HG03066 (cell line): Measurements from ENCODE around the gene GAPVD1.
"Not testable (repeated sequence)": the region's sequence is repeated elsewhere in the genome, so short reads cannot be mapped to it uniquely, and the experiment has no call there.

Experiments
- ATAC-seq: cut with Tn5 transposase; IDR thresholded peaks from one replicate; pipeline ENCODE4 v1.9.1; 2021; ENCODE audit warnings: low read depth; ENCODE audit not compliant: unreplicated experiment

The GAPVD1 gene

GRCh38 chr9:125399666-125400065 lies 138.0 kb downstream of the GAPVD1 start:
- no peak for ATAC-seq

GRCh38 chr9:125400232-125400631 lies 138.6 kb downstream of the GAPVD1 start:
- ATAC-seq = not testable (repeated sequence)

- ATAC-seq = no peak
Observed at GRCh38 chr9:125400725-125401716, 139.4 kb downstream of the GAPVD1 start.

DNA sequence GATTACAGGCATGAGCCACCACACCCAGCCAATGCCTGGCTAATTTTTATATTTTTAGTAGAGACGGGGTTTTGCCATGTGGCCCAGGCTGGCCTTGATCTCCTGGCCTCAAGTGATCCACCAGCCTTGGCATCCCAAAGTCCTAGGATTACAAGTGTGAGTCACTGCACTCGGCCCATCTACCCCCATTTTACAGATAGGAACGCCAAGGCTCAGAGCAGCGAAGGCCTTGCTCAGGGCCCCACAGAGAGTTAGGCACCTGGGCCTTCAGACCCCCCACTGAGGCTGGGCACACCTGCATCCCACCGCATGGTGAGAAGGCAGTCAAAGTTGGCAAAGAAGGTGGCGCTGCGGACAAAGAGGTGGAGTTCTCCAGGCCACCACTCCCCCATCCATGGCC lies 143.1 kb downstream of the GAPVD1 start:
- ATAC-seq = no peak

GRCh38 chr9:125405938-125406809 lies 144.5 kb downstream of the GAPVD1 start:
- no peak for ATAC-seq

DNA sequence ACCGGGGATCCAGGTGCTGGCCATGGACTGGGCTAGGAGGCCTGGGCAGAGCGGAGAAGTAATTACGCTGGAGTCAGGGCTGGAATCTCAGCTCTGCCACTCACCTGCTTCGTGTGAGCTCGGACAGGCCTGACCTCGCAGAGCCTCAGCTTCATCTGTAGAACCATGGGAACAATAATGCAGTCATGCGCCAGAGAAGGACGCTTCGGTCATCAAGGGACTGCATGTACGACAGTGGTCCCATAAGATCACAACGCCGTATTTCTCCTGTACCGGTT lies 145.1 kb downstream of the GAPVD1 start:
- ATAC-seq = no peak

DNA sequence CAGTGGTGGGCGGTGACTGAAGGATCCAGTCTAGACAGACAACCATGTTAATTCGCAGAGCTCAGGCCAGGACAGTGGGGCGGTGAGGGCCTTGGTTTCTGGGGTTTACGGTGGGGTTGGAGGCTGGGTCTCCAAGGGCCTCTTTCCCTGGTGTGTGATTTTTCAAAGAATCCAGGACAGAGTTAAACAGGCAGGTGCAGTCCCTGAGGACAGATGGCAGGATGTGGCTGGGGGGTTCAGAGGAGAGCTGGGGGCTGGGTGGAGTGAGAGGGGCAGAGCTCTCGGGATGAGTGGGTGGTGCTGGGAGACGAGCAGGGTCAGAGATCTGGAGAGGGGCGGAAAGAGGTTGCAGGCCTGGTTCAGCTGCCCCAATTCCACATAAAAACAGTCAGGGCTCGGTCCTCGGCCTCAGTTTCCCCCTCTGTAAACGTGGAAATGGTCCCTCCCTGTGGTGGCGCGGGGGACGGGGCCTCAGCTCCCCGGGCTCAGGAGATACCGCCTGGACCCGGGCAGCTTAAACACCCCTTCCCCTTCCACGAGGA lies 145.9 kb downstream of the GAPVD1 start:
- ATAC-seq = no peak

DNA sequence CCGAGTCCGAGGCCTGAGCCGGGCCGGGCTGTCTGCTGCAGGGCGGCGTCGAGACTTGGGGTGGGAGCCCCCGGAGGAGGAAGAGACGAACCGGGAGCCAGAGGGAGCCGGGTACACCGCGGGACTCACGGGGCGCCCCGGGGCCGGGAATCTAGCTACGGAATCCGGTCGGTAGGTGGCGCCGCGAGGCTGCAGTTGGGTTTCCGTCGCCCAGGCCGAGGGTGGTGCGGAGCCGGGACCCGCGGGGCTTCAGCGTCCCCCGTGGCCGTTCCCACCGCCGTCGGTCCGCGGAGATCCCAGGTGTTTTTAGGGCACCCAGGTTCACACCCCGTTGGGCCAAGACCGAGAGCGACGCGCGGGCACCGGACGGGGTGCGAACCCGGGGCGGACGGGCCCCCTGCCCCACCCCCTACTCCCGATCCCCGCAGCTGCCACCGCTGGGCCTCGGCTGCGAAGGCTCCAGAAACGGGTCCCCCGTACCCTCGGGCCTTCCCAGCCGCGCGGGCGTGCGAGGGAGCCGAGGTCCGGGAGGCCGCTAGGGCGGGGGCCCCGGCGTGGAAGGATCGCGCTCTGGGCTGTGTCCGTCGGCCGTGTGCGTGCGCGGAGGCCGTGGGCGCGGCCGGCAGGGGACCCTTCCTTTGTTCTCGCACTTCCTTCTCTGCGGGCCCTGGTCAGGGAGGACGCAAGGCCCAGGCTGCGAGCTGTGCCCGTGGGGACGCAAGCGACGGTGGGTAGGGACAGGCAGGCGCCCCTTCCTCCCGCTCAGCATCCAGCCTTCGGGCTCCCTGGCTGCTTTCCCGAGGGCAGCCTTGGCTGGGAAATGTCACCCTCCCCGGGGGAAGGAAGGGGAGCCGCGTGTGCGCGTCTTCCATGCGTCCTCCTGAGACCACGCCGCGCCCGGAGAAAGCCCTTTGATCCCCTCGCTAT lies 146.6 kb downstream of the GAPVD1 start:
- ATAC-seq = no peak

DNA sequence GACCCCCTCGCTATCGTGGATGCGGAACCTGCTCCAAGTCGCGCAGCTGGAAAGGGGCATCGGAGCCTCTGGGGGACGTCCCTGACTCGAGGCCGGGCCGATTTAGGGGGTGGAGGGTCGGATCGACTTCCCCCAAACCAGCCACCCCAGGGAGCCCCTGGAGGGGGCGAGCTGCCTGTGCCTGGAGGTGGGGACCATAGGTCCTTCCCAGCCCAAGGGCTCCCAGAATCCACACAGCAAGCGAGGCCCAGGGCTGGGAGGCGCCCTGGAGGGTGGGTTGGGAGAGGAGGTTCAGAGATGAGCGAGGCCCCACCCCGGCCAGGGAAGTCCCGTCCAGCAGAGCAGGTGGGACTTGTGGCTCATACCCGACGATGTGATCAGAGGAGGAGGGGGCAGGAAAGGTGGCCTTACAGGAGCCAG lies 147.6 kb downstream of the GAPVD1 start:
- no peak for ATAC-seq

DNA sequence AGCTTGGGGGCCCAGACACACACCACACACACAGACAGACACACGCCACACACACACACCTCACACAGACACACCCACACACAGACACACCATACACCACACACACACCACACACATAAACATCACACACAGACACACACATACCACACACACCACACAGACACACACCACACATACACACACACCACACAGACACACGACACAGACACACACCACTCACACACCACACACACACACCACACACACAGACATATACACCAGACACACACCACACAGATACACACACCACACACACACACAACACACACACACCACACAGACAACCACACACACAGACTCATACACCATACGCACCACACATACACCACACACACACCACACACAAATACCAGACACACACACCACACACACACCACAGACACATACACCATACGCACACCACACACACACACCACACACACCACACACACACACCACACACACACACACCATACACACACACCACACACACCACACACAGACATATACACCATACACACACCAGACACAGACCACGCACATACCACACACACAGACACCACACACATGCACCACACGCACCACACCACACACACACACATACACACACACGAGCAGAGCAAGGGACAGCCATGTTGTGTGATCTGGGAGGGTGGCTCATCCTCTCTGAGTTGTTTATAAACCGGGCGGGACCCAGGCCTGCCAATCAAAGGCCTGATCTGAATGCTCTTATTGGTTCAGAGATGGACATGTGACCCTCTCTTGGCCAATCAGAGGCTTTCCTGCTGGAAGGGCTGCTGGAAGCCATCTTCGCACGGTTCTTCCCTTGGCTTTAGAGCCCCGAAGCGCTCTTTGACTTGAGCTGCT lies 148.3 kb downstream of the GAPVD1 start:
- ATAC-seq = no peak

DNA sequence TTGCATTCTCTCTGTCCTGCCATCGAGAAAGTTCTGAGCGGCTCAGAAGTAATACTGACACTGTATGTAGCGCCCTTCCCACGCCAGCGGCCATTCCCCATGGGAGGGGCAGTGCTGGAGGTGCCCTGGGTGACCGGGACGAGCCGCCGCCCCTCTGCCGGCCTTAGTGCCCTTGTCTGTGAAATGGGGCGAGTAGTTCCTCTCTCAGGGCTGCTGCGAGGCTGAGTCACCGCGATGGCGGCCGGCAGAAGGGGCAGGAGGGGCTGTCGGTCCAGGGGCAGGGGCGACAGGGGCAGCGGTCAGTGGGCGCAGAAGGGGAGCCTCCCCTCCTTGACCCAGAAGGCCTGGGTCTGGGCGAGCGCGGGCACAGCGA lies 148.9 kb downstream of the GAPVD1 start:
- ATAC-seq = no peak

DNA sequence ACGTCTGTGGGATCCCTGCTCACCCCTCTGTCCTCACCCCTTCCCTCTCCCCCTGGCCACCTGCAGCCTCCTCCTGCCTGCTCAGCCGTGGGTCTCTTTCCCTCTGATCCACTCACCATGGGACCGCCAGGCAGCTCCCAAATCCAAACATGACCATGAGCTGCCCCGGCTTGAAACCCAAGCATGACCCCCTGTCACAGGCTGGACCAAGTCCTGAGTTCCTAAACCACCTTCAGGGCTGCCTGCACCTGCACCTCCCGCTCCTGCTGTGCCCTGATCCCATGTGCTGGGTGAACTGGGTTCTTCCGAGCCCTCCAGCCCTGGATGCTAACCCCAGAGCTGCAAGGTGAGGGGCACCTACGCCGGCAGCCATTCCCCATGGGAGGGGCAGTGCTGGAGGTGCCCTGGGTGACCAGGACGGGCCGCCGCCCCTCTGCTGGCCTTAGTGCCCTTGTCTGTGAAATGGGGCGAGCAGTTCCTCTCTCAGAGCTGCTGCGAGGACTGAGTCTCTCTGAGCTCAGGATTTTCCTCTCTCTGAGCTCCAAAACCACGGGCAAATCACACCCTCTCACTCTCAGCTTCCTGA lies 149.6 kb downstream of the GAPVD1 start:
- no peak for ATAC-seq

GRCh38 chr9:125412166-125412565 lies 150.5 kb downstream of the GAPVD1 start:
- ATAC-seq = no peak

GRCh38 chr9:125413579-125413978 lies 152.0 kb downstream of the GAPVD1 start:
- ATAC-seq = no peak

DNA sequence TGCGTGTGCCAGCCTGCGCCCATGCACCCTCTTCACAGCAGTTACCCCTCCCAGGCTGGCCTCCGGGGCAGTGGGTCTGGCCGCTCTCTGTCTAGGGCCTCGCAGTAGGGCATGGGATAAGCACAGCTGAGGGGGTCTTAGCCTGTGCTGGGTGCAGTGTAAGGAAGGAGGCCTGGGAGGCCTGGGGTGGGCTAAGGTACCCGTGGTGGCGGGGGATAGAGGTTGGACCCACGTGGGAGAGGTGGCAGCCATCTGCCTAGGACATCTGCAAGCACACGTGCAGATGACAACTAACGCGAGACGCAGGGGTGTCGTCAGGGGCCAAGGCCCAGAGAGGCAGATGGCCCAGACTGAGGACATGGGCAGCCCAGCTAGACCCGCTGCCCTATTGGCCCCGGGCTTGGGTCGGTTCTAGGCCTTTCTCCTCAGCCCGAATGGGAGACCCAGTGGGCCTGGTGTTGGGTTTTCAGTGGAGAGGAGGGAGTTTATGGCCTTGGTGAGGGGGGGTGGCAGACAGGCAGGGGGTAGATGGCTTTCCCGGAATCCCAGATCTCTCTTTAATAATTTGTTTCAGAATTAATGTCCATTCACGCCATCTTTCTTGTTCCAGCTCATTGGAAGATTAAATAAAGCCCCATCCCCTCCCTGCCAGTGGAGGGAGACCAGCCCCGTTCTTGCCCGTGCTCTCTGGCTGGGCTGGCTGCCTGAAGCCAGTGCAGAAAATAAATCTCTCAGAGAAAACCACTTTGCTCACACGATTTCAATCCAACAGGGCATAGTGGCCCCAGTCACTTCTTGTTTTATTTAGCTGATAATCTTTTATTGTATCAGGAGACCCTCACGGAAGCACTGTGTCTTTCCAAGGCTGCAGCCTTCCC lies 154.2 kb downstream of the GAPVD1 start:
- ATAC-seq = no peak

DNA sequence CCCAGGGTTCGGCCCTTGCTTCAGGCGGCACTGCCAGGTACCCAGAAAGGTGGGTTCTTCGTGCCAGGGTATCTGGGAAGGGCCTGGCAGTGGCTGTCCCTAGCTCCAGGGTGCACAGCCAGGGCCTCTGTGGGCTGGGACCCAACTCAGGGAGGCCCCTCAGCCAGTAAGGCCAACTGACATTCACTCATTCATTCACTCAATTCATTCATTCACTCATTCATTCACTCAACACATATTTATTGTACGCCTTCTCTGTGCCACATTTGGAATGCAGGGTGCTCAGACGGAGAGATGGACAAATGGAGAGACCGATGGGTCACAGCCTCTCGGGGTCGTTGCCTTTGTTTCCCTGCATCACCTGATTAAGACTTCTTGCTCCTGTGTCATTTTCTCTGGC lies 154.9 kb downstream of the GAPVD1 start:
- ATAC-seq = no peak
